HG03064 (cell line): ENCODE results near the gene PPP3CB.

ENCODE experiments used
- ATAC-seq: cut with Tn5 transposase; IDR thresholded peaks from one replicate; pipeline ENCODE4 v1.9.1; 2021; ENCODE audit warnings: low read depth; ENCODE audit not compliant: unreplicated experiment

PPP3CB gene

GRCh38 chr10:73485320-73485719 lies 10.5 kb downstream of the PPP3CB start:
- no peak for ATAC-seq

- no peak for ATAC-seq
Observed at GRCh38 chr10:73480158-73480557, 15.7 kb downstream of the PPP3CB start.

- no peak for ATAC-seq
Observed at GRCh38 chr10:73478636-73479035, 17.2 kb downstream of the PPP3CB start.

- no peak for ATAC-seq
Observed at GRCh38 chr10:73471226-73471625, 24.6 kb downstream of the PPP3CB start.

- no peak for ATAC-seq
Observed at GRCh38 chr10:73469579-73469978, 26.2 kb downstream of the PPP3CB start.

- ATAC-seq: no peak
Observed at GRCh38 chr10:73467206-73467605, 28.6 kb downstream of the PPP3CB start.

- no peak for ATAC-seq
Observed at GRCh38 chr10:73465978-73466726, 29.7 kb downstream of the PPP3CB start.

- no peak for ATAC-seq
Observed at GRCh38 chr10:73460897-73461296, 34.9 kb downstream of the PPP3CB start.

- ATAC-seq: no peak
Observed at GRCh38 chr10:73459683-73460314, 36.0 kb downstream of the PPP3CB start.

GRCh38 chr10:73456187-73456890 lies 39.5 kb downstream of the PPP3CB start:
- no peak for ATAC-seq

GRCh38 chr10:73449113-73449512 lies 46.7 kb downstream of the PPP3CB start:
- no peak for ATAC-seq

GRCh38 chr10:73448384-73448783 lies 47.4 kb downstream of the PPP3CB start:
- ATAC-seq: no peak

- ATAC-seq: no peak
Observed at GRCh38 chr10:73446926-73447325, 48.9 kb downstream of the PPP3CB start.

GRCh38 chr10:73444457-73444856 lies 51.4 kb downstream of the PPP3CB start:
- no peak for ATAC-seq

- ATAC-seq: no peak
Observed at GRCh38 chr10:73439605-73440312, 56.1 kb downstream of the PPP3CB start.

GRCh38 chr10:73439055-73439454 lies 56.8 kb downstream of the PPP3CB start:
- no peak for ATAC-seq

GRCh38 chr10:73433538-73433867 lies 62.3 kb downstream of the PPP3CB start, which contains the start of gene MSS51:
TSS of gene MSS51 (minus strand) at chr10:73433561. CDS start at chr10:73428284, 5,277 bp downstream.
- ATAC-seq: no peak

- no peak for ATAC-seq
Observed at GRCh38 chr10:73432646-73433537, 62.9 kb downstream of the PPP3CB start.

- no peak for ATAC-seq
Observed at GRCh38 chr10:73426318-73426717, 69.5 kb downstream of the PPP3CB start.

GRCh38 chr10:73424478-73424877 lies 71.3 kb downstream of the PPP3CB start:
- no peak for ATAC-seq
